ENCODE measurements around the gene DDX10.

- TF ChIP-seq CTCF (IDR thresholded peaks at IDR 0.05; ENCODE audit: insufficient read depth, low read length) (no peak), POLR2AphosphoS5 (IDR thresholded peaks at IDR 0.05; ENCODE audit: low read depth) (no peak; the same call in 1 of the 2 replicates), SPI1 (IDR thresholded peaks at IDR 0.05; ENCODE audit: borderline replicate concordance, low read depth) (no peak), REST (IDR thresholded peaks at IDR 0.05; ENCODE audit: insufficient replicate concordance, low read depth) (no peak), GABPA (IDR thresholded peaks at IDR 0.05; ENCODE audit: low read depth) (no peak)
These were observed 154.1 kb downstream of the DDX10 start for GRCh38 chr11:108818971-108819370.

Data from HL-60 (cell line).